K562 (cell line): ENCODE measurements around the gene DRG1. TPM values are rescaled to one million over a fixed set of nuclear protein-coding genes. Genes with fewer than 3 reads are reported as not detected.

Experiments
- ATAC-seq: fragments of 200-7000 bp; cut with Tn5 transposase; 3 replicates; pipeline ENCODE4 v1.9.1; 2020; ENCODE audit warnings: moderate library complexity
- BruUV-seq: library from RNA; stranded (reverse); fragments of 400-500 nt; replicated peaks from 2 replicates; lab custom pipeline; 2021; lab: Mats Ljungman, UMichigan
- CTCF ChIA-PET: fragments of 300-600 bp; formaldehyde crosslinking; extraction: SDS; loops from one replicate; lab custom pipeline; 2021; ENCODE audit warnings: low intra/inter-chr PET ratio; lab: Yijun Ruan, JAX
- POLR2A ChIA-PET: fragments of 300-600, 350-650 bp; sonication (Branson Sonifier 250); formaldehyde crosslinking; extraction: SDS; loops from one replicate; lab custom pipeline; 2021; ENCODE audit warnings: antibody characterized with exemption, inconsistent platforms; lab: Yijun Ruan, JAX
- DNase-seq, 4 experiments: peaks; one replicate each; pipeline versions ENCODE4 v3.0.0 to v3.0.0-alpha.2; 2011 to 2018; ENCODE audit warnings: low spot score in 3 of 4, mixed read lengths in 3 of 4; ENCODE audit errors: extremely low read depth in 1 of 4
- FAIRE-seq: peaks from 2 replicates; lab custom pipeline; 2011; peaks lifted over from hg19 to GRCh38; lab: Jason Lieb, UNC
- H2AFZ ChIP-seq: 2 replicates; pipeline ENCODE4 v1.6.0; 2011; ENCODE audit warnings: low read depth, low read length, control low read depth, inconsistent platforms
- H3K27ac ChIP-seq: fragments of 200-600 bp; 3 replicates; pipeline ENCODE4 v1.8.0; 2011; ENCODE audit warnings: low read depth, mild to moderate bottlenecking, control low read depth, inconsistent platforms, low read length, moderate library complexity, mixed read lengths; ENCODE audit errors: extremely low read depth
- H3K27me3 ChIP-seq, 2 experiments: fragments of 300-600 bp in 1 of 2; 2 replicates in 1 of 2; 3 replicates in 1 of 2; pipeline versions ENCODE4 v1.6.0 to v1.8.0; 2011; ENCODE audit warnings: inconsistent platforms in 2 of 2, low read length in 2 of 2, mild to moderate bottlenecking in 1 of 2, mixed read lengths in 1 of 2, moderate library complexity in 1 of 2; ENCODE audit not compliant: control insufficient read depth in 2 of 2, insufficient read depth in 2 of 2
- H3K36me3 ChIP-seq: fragments of 300-600 bp; 3 replicates; pipeline ENCODE4 v1.8.0; 2011; ENCODE audit warnings: mild to moderate bottlenecking, low read length, inconsistent platforms; ENCODE audit not compliant: control insufficient read depth, insufficient read depth
- H3K4me1 ChIP-seq, 2 experiments: fragments of 200-600 bp in 1 of 2; replicated peaks in 1 of 2; 2 replicates in 1 of 2; 3 replicates in 1 of 2; pipeline versions ENCODE4 v1.5.1 to v1.8.0; 2011; ENCODE audit warnings: inconsistent platforms in 2 of 2, low read length in 2 of 2, mild to moderate bottlenecking in 1 of 2, mixed read lengths in 1 of 2, moderate library complexity in 1 of 2; ENCODE audit not compliant: control insufficient read depth in 2 of 2, insufficient read depth in 2 of 2
- H3K4me2 ChIP-seq: 2 replicates; pipeline ENCODE4 v1.6.1; 2011; ENCODE audit warnings: low read length, control low read depth, inconsistent platforms, mixed read lengths; ENCODE audit not compliant: insufficient read depth
- H3K4me3 ChIP-seq: fragments of 200-600 bp; sonication (generic), shearing (Covaris generic); 2 replicates; pipeline ENCODE4 v1.5.1; 2016; ENCODE audit warnings: control low read depth, inconsistent platforms
- H3K79me2 ChIP-seq: fragments of 200-600 bp; 3 replicates; pipeline ENCODE4 v1.8.0; 2011; ENCODE audit warnings: low read length, inconsistent platforms; ENCODE audit not compliant: control insufficient read depth, insufficient read depth
- H3K9ac ChIP-seq, 2 experiments: 2 replicates each; pipeline versions ENCODE4 v1.6.0 to v1.6.1; 2011; ENCODE audit warnings: low read depth in 2 of 2, low read length in 2 of 2, control low read depth in 1 of 2, inconsistent platforms in 1 of 2, mild to moderate bottlenecking in 1 of 2, mixed read lengths in 1 of 2; ENCODE audit not compliant: insufficient read depth in 1 of 2
- H3K9me1 ChIP-seq: one replicate; pipeline ENCODE4 v1.6.0; 2011; ENCODE audit warnings: inconsistent platforms, mild to moderate bottlenecking, low read length, moderate library complexity; ENCODE audit not compliant: control insufficient read depth, insufficient read depth
- H3K9me3 ChIP-seq: replicated peaks from 2 replicates; pipeline ENCODE4 v1.5.1; 2011; ENCODE audit warnings: low read depth, low read length, inconsistent platforms; ENCODE audit not compliant: control insufficient read depth, insufficient read depth
- H4K20me1 ChIP-seq: replicated peaks from 2 replicates; pipeline ENCODE4 v1.6.1; 2011; ENCODE audit warnings: low read length, inconsistent platforms, mixed read lengths; ENCODE audit not compliant: control insufficient read depth, insufficient read depth
- CGGBP1 ChIP-seq: fragments of 250-450 bp; sonication (Bioruptor Pico); IDR thresholded peaks from 2 replicates; pipeline ENCODE4 v1.9.0; 2021; ENCODE audit warnings: mild to moderate bottlenecking
- E2F5 ChIP-seq: sonication (generic); formaldehyde crosslinking; IDR thresholded peaks from 2 replicates; pipeline ENCODE4 v1.8.0; 2022; ENCODE audit warnings: mild to moderate bottlenecking, missing genetic modification reagents
- IRF9 ChIP-seq: fragments of 450-650 bp; IDR thresholded peaks from 2 replicates; pipeline ENCODE4 v1.6.1; 2016; ENCODE audit warnings: missing biosample characterization, missing genetic modification characterization
- KAT8 ChIP-seq: fragments of 450-650 bp; IDR thresholded peaks from 2 replicates; pipeline ENCODE4 v1.6.1; 2016; ENCODE audit warnings: low read depth, mild to moderate bottlenecking
- NFE2 ChIP-seq: IDR thresholded peaks from 2 replicates; pipeline ENCODE4 v1.6.1; 2014; ENCODE audit warnings: antibody characterized with exemption, low read depth
- POLR2AphosphoS2 ChIP-seq: IDR thresholded peaks from 2 replicates; pipeline ENCODE4 v1.6.1; 2012; ENCODE audit warnings: low read length, improper control_type of control experiment
- RB1 ChIP-seq: fragments of 450-650 bp; IDR thresholded peaks from 2 replicates; pipeline ENCODE4 v1.6.1; 2017; ENCODE audit warnings: low read depth, mild to moderate bottlenecking
- RBM22 ChIP-seq: fragments of 200-400 bp; formaldehyde crosslinking; IDR thresholded peaks from 2 replicates; pipeline ENCODE4 v1.6.1; 2018; ENCODE audit warnings: low read length, low read depth; ENCODE audit not compliant: poor library complexity, severe bottlenecking
- RBM25 ChIP-seq: fragments of 200-400 bp; formaldehyde crosslinking; IDR thresholded peaks from 2 replicates; pipeline ENCODE4 v1.6.1; 2018; ENCODE audit warnings: low read length, low read depth, moderate library complexity; ENCODE audit not compliant: severe bottlenecking
- RCOR1 ChIP-seq, 2 experiments: IDR thresholded peaks; 2 replicates each; pipeline ENCODE4 v1.6.1; 2012; ENCODE audit warnings: low read depth in 2 of 2, low read length in 2 of 2, borderline replicate concordance in 1 of 2, improper control_type of control experiment in 1 of 2
- SMC3 ChIP-seq: conservative IDR thresholded peaks from 2 replicates; pipeline ENCODE4 v1.6.1; 2011; ENCODE audit warnings: low read depth, low read length, improper control_type of control experiment; ENCODE audit not compliant: insufficient read depth
- SREBF2 ChIP-seq: sonication (generic); formaldehyde crosslinking; IDR thresholded peaks from 2 replicates; pipeline ENCODE4 v1.4.0; 2020; ENCODE audit warnings: mild to moderate bottlenecking, missing genetic modification reagents
- WHSC1 ChIP-seq: IDR thresholded peaks from one replicate; pipeline ENCODE4 v1.6.1; 2012; ENCODE audit warnings: low read length, control low read depth, inconsistent platforms
- YY1 ChIP-seq, 3 experiments: IDR thresholded peaks; 2 replicates each; pipeline ENCODE4 v1.6.1; 2011; ENCODE audit warnings: low read length in 2 of 3, mild to moderate bottlenecking in 2 of 3, moderate library complexity in 2 of 3, borderline replicate concordance in 1 of 3, control low read depth in 1 of 3, low read depth in 1 of 3; ENCODE audit not compliant: insufficient read depth in 3 of 3, insufficient replicate concordance in 2 of 3, control insufficient read depth in 1 of 3, insufficient read length in 1 of 3; ENCODE audit errors: extremely low read depth in 1 of 3
- ZKSCAN1 ChIP-seq: fragments of 150-350 bp; IDR thresholded peaks from 2 replicates; pipeline ENCODE4 v1.6.1; 2016; ENCODE audit warnings: low read depth, low read length
- ZMIZ1 ChIP-seq, 2 experiments: fragments of 150-350 bp in 1 of 2; IDR thresholded peaks; 2 replicates each; pipeline ENCODE4 v1.6.1; 2012 to 2016; ENCODE audit warnings: low read depth in 2 of 2, low read length in 2 of 2, mild to moderate bottlenecking in 1 of 2, moderate library complexity in 1 of 2
- ZNF507 ChIP-seq: conservative IDR thresholded peaks from 2 replicates; pipeline ENCODE4 v1.6.1; 2017; ENCODE audit warnings: missing genetic modification characterization, missing compliant biosample characterization
- ZNF785 ChIP-seq: fragments of 250-450 bp; sonication (Bioruptor Pico); IDR thresholded peaks from 2 replicates; pipeline ENCODE4 v1.4.0; 2020; ENCODE audit warnings: mild to moderate bottlenecking
- WGBS: fragments of 100-300 bp; shearing (Covaris generic); methylation state at CpG from one replicate; pipeline ENCODE4 v1.1.6; 2016; ENCODE audit warnings: low coverage, mixed read lengths; ENCODE audit not compliant: insufficient coverage; ENCODE audit errors: missing lambda C conversion rate; 5-methylcytosine and 5-hydroxymethylcytosine counted together
- in situ Hi-C: fragments of 300-500 bp; cut with MboI; formaldehyde crosslinking; loops from 4 replicates; pipeline ENCODE4 v1.15.0; 2018; ENCODE audit warnings: inconsistent platforms, mixed read lengths
- intact Hi-C: fragments of 100-400 bp; cut with micrococcal nuclease; formaldehyde crosslinking; loops from 2 replicates; pipeline ENCODE4 v1.14.2; 2022
- polyA plus RNA-seq, 8 experiments: library from polyadenylated mRNA; depleted of rRNA in 4 of 8; stranded (reverse) in 5 of 8; unstranded in 3 of 8; fragments of >200 nt; fragmentation: Nextera tagmentation in 2 of 8; fragmentation: Illumina TruSeq in 1 of 8; extraction: Ambion mirVana in 2 of 8; extraction: Trizol in 1 of 8; gene quantifications; 2 replicates each; pipeline versions ENCODE4 v1.2.1 to v1.2.3, GENCODE V29; 2011 to 2014; ENCODE audit warnings: inconsistent platforms in 1 of 8, missing spikeins in 1 of 8
- total RNA-seq, 7 experiments: library from RNA; depleted of rRNA in 6 of 7; stranded (reverse); fragments of >200 nt in 6 of 7; fragmentation: Illumina TruSeq in 2 of 7; extraction: Trizol in 2 of 7; gene quantifications; 2 replicates each; pipeline versions ENCODE4 v1.2.1 to v1.2.3, GENCODE V29; 2011 to 2021; ENCODE audit warnings: low replicate concordance in 1 of 7

The DRG1 gene
- total and polyA plus RNA-seq, 9 of the 15 experiments (the other 6 are each of a cell fraction or from before 2014, with no cell fraction given) = 76.4 to 211 (median 93.3) TPM

GRCh38 chr22:31474743-31475142, 75.3 kb downstream of the DRG1 start:
- Histone ChIP-seq H3K27ac (no peak overlapping the region), H3K4me2 (no peak overlapping the region), H4K20me1 (no peaks in the 10 kb centered on the region), H3K36me3 (peaks cover 40% of the 10 kb centered on the region; the same call in 2 of the 3 replicates), H3K27me3 (no peaks in the 10 kb centered on the region), H3K9ac (no peak overlapping the region), H3K79me2 (peaks cover 47% of the 10 kb centered on the region), H2AFZ (no peak overlapping the region), H3K4me3 (no peak overlapping the region), H3K4me1 (no peaks in the 10 kb centered on the region), H3K9me3 (no peaks in the 10 kb centered on the region), H3K9me1 (no peaks in the 10 kb centered on the region)
- no TSS peak for BruUV-seq
- intact Hi-C loops = no loop called here
- FAIRE-seq (no peak), ATAC-seq (no peak), DNase-seq (no peak)
- in situ Hi-C loops = no loop called here
- TF ChIP-seq POLR2AphosphoS2 = no peak
- TF ChIP-seq IRF9 = no peak
- TF ChIP-seq RCOR1 (IDR thresholded peaks at IDR 0.05; ENCODE audit: borderline replicate concordance in 1 of 2, low read depth in 2 of 2, low read length in 2 of 2) = no peak
- no peak for TF ChIP-seq WHSC1
- TF ChIP-seq E2F5 = no peak
- no peak for TF ChIP-seq RB1
- no peak for TF ChIP-seq YY1 (IDR thresholded peaks at IDR 0.05; ENCODE audit: borderline replicate concordance in 1 of 3, control insufficient read depth in 1 of 3, extremely low read depth in 1 of 3, insufficient read depth in 3 of 3, insufficient read length in 1 of 3, insufficient replicate concordance in 2 of 3, low read depth in 1 of 3, low read length in 2 of 3)
- no peak for TF ChIP-seq ZKSCAN1
- TF ChIP-seq NFE2 = no peak
- TF ChIP-seq RBM22 = no peak
- TF ChIP-seq RBM25 = no peak
- TF ChIP-seq ZNF785 (CRISPR knock-in tag) = no peak
- no peak for TF ChIP-seq SREBF2 (CRISPR knock-in tag)
- no peak for TF ChIP-seq KAT8
- no peak for TF ChIP-seq ZNF507
- TF ChIP-seq SMC3 = no peak
- no peak for TF ChIP-seq CGGBP1 (CRISPR knock-in tag)
- no peak for TF ChIP-seq ZMIZ1 (IDR thresholded peaks at IDR 0.05; ENCODE audit: low read depth in 2 of 2, low read length in 2 of 2)
- 100% methylated on average over 2 of the region's 2 CpGs for WGBS
- ChIA-PET POLR2A (no interaction called here), CTCF (no interaction called here)
